Suprapubic skin (tissue), 4 donors: ENCODE results near the gene PPP6R3. TPM values are rescaled to one million over a fixed set of nuclear protein-coding genes. Genes with fewer than 3 reads are reported as not detected.
"Not testable (repeated sequence)": the region's sequence is repeated elsewhere in the genome, so short reads cannot be mapped to it uniquely, and the experiment has no call there.

Experiments
- DNase-seq, 2 donors: peaks; one replicate each; pipeline ENCODE4 v3.0.0-alpha.2; 2019; ENCODE audit warnings: low spot score in 2 of 2
- H3K27ac ChIP-seq: fragments of 200-600 bp; sonication (generic); one replicate; pipeline ENCODE4 v1.5.1; 2019
- H3K27me3 ChIP-seq: fragments of 200-600 bp; sonication (generic); one replicate; pipeline ENCODE4 v1.5.1; 2019
- H3K36me3 ChIP-seq: fragments of 200-600 bp; sonication (generic); one replicate; pipeline ENCODE4 v1.5.1; 2019
- H3K4me1 ChIP-seq: fragments of 200-600 bp; sonication (generic); one replicate; pipeline ENCODE4 v1.5.1; 2019
- H3K4me3 ChIP-seq: fragments of 200-600 bp; sonication (generic); one replicate; pipeline ENCODE4 v1.5.1; 2019; ENCODE audit warnings: mild to moderate bottlenecking
- H3K9me3 ChIP-seq: fragments of 200-600 bp; sonication (generic); one replicate; pipeline ENCODE4 v1.5.1; 2019
- CTCF ChIP-seq, 2 donors: fragments of 200-600 bp in 1 of 2; fragments of 450-650 bp in 1 of 2; sonication (generic) in 1 of 2; IDR thresholded peaks; one replicate each; pipeline ENCODE4 v1.5.1; 2016 to 2019; ENCODE audit warnings: antibody characterized with exemption in 2 of 2, mild to moderate bottlenecking in 1 of 2, moderate library complexity in 1 of 2
- EP300 ChIP-seq: sonication (generic); formaldehyde crosslinking; IDR thresholded peaks from one replicate; pipeline ENCODE4 v1.6.1; 2017; ENCODE audit warnings: antibody characterized with exemption
- POLR2A ChIP-seq, 2 donors: fragments of 450-650 bp; IDR thresholded peaks; one replicate each; pipeline ENCODE4 v1.6.1; 2017; ENCODE audit warnings: antibody characterized with exemption in 2 of 2, mild to moderate bottlenecking in 2 of 2, moderate library complexity in 2 of 2
- POLR2AphosphoS5 ChIP-seq, 3 donors: sonication (generic); formaldehyde crosslinking; IDR thresholded peaks; one replicate each; pipeline ENCODE4 v1.6.1; 2017; ENCODE audit warnings: antibody characterized with exemption in 3 of 3
- WGBS: methylation state at CpG from one replicate; pipeline ENCODE4 v1.1.5; 2018; 5-methylcytosine and 5-hydroxymethylcytosine counted together
- total RNA-seq, 4 donors: library from RNA; depleted of rRNA; stranded (reverse); fragments of >200 nt; gene quantifications; one replicate each; pipeline ENCODE4 v1.1.0, GENCODE V29; 2016

The PPP6R3 gene
- total RNA-seq, 4 donors from 2014 or later = 81.8 to 197 (median 97.0) TPM

GRCh38 chr11:68431984-68432645, 28.4 kb upstream of the PPP6R3 start:
- H3K9me3 ChIP-seq = peaks cover 10% of the 10 kb centered on the region

DNA sequence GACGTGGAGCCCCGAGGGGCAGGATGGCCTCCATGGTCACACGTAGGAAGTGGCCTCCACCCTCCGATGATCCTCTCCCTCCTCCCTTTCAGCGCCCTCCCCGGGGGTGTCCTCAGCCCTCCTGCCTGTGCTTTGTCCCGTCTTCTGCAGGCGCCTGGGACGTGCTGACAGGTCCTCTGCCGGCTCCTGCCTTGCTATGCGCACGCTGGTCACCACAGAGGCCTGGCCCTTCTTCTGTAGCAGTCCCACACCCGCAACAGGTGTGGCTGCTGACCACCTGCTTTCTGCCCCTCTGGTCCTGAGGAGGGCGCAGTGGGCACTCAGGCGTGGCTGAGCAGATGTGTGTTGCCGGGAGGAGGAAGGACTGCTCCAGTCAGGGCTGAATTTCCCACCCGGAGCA, 27.7 kb upstream of the PPP6R3 start:
- no peak for DNase-seq
- 81% methylated on average over 17 of the region's 17 CpGs for WGBS
- peaks cover 10% of the 10 kb centered on the region for H3K9me3 ChIP-seq
- H3K4me3 ChIP-seq = no peak overlapping the region
- peaks cover 84% of the 10 kb centered on the region for H3K36me3 ChIP-seq
- no peak overlapping the region for H3K27ac ChIP-seq
- H3K27me3 ChIP-seq = no peaks in the 10 kb centered on the region
- peaks cover 11% of the 10 kb centered on the region for H3K4me1 ChIP-seq
- TF ChIP-seq POLR2A (IDR thresholded peaks at IDR 0.05) (no peak), EP300 (no peak), CTCF (IDR thresholded peaks at IDR 0.05) (no peak), POLR2AphosphoS5 (IDR thresholded peaks at IDR 0.05) (no peak)

More at GRCh38 chr11:68431984-68432645, 28.4 kb upstream of the PPP6R3 start:
- H3K27me3 ChIP-seq = no peaks in the 10 kb centered on the region
- H3K36me3 ChIP-seq = peaks cover 81% of the 10 kb centered on the region
- no peak for DNase-seq
- H3K27ac ChIP-seq = no peak overlapping the region
- peaks cover 3% of the 10 kb centered on the region for H3K4me1 ChIP-seq
- TF ChIP-seq CTCF (IDR thresholded peaks at IDR 0.05) (no peak), EP300 (no peak), POLR2A (IDR thresholded peaks at IDR 0.05) (no peak), POLR2AphosphoS5 (IDR thresholded peaks at IDR 0.05) (no peak)
- no peak overlapping the region for H3K4me3 ChIP-seq
- 90% methylated on average over 13 of the region's 24 CpGs for WGBS

DNA sequence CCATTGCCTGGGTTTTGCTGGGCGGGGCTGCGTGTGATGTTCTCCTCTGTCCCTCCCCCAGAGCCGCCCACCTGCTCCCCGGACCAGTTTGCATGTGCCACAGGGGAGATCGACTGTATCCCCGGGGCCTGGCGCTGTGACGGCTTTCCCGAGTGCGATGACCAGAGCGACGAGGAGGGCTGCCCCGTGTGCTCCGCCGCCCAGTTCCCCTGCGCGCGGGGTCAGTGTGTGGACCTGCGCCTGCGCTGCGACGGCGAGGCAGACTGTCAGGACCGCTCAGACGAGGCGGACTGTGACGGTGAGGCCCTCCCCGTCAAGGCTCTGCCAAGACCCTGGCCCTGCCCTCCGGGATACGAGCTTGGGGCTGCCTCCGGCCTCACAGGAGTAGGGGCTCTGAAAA, 27.0 kb upstream of the PPP6R3 start:
- no peak overlapping the region for H3K27ac ChIP-seq
- peaks cover 10% of the 10 kb centered on the region for H3K9me3 ChIP-seq
- peaks cover 85% of the 10 kb centered on the region for H3K36me3 ChIP-seq
- WGBS = 86% methylated on average over 17 of the region's 31 CpGs
- H3K27me3 ChIP-seq = no peaks in the 10 kb centered on the region
- H3K4me3 ChIP-seq = no peak overlapping the region
- DNase-seq = no peak
- H3K4me1 ChIP-seq = peaks cover 13% of the 10 kb centered on the region
- no peak for TF ChIP-seq POLR2AphosphoS5 (IDR thresholded peaks at IDR 0.05)
- no peak for TF ChIP-seq EP300
- no peak for TF ChIP-seq POLR2A (IDR thresholded peaks at IDR 0.05)
- TF ChIP-seq CTCF (IDR thresholded peaks at IDR 0.05) = no peak

GRCh38 chr11:68434159-68434558, 26.4 kb upstream of the PPP6R3 start:
- not testable (repeated sequence) for H3K27me3 ChIP-seq
- peaks cover 13% of the 10 kb centered on the region for H3K4me1 ChIP-seq

DNA sequence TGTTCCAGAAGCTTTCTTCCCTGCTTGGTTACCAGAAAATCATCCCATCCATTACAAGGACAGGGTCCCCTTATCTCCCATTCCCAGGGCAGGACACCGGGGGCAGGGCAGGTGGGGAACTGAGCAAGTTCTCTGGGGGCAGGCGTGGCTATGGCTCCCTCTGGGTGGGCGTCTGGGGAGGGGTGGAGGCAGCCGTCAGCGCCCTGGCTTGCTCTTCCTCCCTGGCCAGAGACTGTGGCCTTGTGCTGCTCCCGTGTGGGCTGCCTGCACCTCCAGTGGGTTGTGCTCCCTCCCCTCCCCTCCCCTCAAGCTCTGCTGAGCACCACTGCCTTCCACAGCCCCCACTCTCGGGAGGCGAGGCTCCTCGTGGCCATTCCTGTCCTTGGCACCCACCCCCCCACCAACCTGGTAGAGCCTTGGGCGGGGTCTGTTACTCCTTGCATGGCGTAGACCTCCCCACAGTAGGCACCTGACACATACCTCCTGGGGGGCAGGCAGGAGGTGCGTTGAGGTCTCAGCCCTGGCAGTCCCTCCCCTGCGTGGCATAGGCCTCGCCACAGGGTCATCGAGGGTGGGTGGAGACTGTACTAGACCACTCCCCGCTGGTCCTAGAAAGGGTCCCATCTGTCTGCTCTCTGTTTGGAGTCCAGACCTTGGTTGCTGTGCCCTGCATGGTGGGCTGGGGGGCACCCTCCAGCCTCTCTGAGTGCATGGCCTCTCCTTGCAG, 24.2 kb upstream of the PPP6R3 start:
- 82% methylated on average over 5 of the region's 16 CpGs for WGBS
- no peak overlapping the region for H3K4me3 ChIP-seq
- H3K27me3 ChIP-seq = no peaks in the 10 kb centered on the region
- no peaks in the 10 kb centered on the region for H3K9me3 ChIP-seq
- no peak overlapping the region for H3K27ac ChIP-seq
- H3K4me1 ChIP-seq = peaks cover 13% of the 10 kb centered on the region
- no peak for TF ChIP-seq POLR2A (IDR thresholded peaks at IDR 0.05)
- no peak for TF ChIP-seq EP300
- TF ChIP-seq CTCF (IDR thresholded peaks at IDR 0.05) = no peak
- no peak for TF ChIP-seq POLR2AphosphoS5 (IDR thresholded peaks at IDR 0.05)
- DNase-seq = no peak
- H3K36me3 ChIP-seq = peaks cover 89% of the 10 kb centered on the region

More at GRCh38 chr11:68434159-68434558, 26.4 kb upstream of the PPP6R3 start:
- whole genome bisulfite sequencing = 91% methylated on average over 5 of the region's 5 CpGs
- not testable (repeated sequence) for H3K9me3 ChIP-seq, H3K27ac ChIP-seq, DNase-seq, H3K4me3 ChIP-seq
- H3K36me3 ChIP-seq = peaks cover 87% of the 10 kb centered on the region
